HG03066 (cell line): ENCODE results near the gene C5orf24.
"Not testable (repeated sequence)": the region's sequence is repeated elsewhere in the genome, so short reads cannot be mapped to it uniquely, and the experiment has no call there.

Experiments used
- ATAC-seq: cut with Tn5 transposase; IDR thresholded peaks from one replicate; pipeline ENCODE4 v1.9.1; 2021; ENCODE audit warnings: low read depth; ENCODE audit not compliant: unreplicated experiment

Gene C5orf24

GRCh38 chr5:134845852-134846640 is at the start of gene C5orf24:
Gene C5orf24 (plus strand): TSS chr5:134845968. CDS start chr5:134854901, 8,933 bp downstream.
- ATAC-seq, result peak; percentile 89

DNA sequence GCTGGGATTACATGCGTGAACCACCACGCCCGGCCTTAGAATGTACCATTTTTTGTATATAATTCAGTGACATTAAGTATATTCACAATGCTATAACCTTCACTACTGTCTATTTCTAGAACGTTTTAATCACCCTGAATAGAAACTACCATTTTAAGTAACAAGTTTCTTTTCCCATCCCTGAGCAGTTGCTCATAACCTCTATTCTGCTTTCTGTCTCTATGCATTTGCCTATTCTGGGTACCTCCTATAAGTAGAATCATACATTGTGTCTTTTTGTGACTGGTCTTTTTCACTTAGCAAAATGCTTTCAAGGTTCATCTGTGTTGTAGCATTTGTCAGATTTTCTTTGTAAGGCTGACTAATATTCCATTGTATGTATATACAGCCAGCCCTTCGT is 47.3 kb upstream of the C5orf24 start:
- ATAC-seq, result no peak

- ATAC-seq, result no peak
Observed at GRCh38 chr5:134803821-134804220, 41.9 kb upstream of the C5orf24 start.

DNA sequence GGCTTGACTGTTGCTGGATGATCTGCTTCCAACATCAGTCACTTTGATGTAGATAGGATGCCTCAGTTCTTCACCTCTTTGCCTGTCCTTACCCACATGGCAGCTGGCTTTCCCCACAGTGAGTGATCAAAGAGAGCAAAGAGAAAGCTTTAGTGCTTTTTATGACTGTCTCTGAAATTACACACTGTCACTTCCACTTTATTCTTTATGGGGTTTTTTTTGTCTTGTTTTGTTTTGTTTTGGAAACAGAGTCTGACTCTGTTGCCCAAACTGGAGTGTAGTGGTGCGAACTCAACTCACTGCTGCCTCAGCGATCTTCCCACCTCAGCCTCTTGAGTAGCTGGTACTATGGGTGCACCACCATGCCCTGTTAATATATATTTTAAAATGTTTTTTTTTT is 32.4 kb upstream of the C5orf24 start:
- ATAC-seq, result no peak

GRCh38 chr5:134813827-134814226 is 31.9 kb upstream of the C5orf24 start:
- ATAC-seq, result no peak

- ATAC-seq, result no peak
Observed at GRCh38 chr5:134817006-134817405, 28.8 kb upstream of the C5orf24 start.

DNA sequence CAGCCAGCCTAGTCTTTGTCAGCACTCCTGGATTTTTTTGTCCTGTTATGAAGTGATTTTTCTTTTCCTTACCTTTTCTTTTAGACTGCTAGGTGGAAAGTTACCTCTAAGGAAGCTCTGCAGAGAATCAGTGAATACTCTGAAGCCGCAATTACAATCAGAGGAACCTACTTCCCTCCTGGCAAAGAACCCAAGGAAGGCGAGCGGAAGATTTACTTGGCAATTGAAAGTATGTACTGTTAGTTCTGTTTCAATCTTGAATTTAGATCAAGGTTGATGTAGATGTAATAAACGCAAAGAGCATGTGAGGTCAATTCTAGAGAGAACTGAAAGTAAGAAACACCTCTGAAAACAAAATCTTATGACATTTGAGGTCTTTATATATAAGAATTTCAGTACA is 27.0 kb upstream of the C5orf24 start:
- no peak for ATAC-seq

- ATAC-seq, result no peak
Observed at GRCh38 chr5:134819407-134819963, 26.3 kb upstream of the C5orf24 start.

GRCh38 chr5:134821841-134822240 is 23.9 kb upstream of the C5orf24 start:
- no peak for ATAC-seq

DNA sequence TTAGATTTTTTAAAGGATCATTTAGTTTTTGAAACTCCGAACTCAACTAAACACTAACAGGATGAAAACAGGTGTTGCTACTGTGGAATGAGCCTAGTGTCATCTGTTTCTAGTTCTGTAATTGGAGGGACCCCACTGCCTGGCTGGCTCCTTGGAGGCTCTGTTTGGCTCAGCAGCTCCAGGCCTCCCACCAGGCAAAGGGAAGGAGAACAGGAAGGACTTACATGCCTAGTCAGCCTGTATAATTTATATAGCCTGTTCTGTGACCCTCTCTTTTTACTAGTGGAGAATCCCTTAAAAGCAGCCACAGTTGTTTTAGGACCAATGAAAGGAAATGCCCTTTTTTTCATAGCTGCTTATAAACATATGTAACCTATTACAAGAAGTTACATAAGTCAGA is 21.1 kb upstream of the C5orf24 start:
- no peak for ATAC-seq

DNA sequence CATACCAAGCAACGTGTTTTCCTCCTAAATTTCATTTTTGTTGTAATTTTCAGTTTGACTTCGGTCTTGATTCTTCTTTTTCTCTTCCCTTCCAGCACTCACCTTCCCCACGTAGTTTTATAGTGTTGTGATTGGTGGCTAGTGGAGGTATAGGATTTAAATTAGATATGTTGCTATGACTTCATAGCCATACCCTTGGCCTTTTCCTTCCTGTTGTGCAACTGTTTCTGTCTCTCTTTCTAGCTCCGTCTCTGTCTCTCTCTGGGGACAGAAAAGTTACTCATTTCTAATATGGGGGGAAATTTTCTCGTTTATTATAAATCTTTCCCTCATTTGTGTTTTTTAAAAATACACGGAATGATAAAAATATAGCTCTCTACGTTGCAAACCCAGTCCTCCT is 20.6 kb upstream of the C5orf24 start:
- no peak for ATAC-seq

DNA sequence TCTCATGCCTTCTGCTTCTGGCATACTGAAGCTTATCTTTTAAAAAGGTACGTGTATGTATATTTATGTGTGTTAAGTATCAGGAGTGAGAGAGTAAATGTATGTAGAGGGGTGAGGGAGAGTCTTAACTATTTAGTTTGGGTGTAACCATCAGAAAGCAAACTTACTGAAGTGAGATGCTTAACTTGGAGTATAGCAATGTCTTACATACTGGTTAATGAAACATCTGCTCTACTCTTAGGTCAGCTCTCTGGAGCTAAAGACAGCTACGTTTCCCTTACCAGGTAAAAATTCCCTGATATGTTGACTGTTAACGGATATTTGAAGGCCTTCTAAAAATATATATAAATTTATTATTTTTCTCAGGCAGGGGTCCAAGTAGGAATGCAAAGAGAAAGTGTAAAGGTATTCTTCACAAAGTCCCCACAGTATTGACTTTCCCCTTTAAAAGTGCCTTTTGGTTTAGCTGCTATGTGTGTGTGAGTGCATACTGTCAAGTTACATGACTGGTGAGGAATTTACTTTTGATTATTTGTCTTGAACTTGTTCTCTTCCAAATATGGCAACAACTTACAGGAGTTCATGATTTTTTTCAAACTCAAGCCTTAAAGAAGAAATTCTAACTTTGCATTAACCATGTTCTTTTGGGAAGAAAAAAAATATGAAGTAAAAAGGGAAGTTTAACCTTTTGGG is 12.3 kb upstream of the C5orf24 start:
- ATAC-seq, result no peak

- no peak for ATAC-seq
Observed at GRCh38 chr5:134835623-134836022, 10.1 kb upstream of the C5orf24 start.

- ATAC-seq, result no peak
Observed at GRCh38 chr5:134837530-134838181, 8.1 kb upstream of the C5orf24 start.

DNA sequence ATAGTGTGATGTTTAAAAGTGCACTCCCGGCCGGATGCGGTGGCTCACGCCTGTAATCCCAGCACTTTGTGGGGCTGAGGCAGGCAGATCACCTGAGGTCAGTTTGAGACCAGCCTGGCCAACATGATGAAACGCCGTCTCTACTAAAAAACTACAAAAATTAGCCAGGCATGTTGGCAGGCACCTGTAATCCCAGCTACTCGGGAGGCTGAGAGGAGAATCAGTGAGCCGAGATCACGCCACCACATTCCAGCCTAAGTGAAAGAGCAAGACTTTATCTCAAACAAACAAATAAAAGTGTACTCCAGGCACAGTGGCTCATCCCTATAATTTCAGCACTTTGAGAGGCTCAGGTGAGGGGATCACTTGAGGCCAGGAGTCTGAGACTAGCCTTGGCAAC is 7.4 kb upstream of the C5orf24 start:
- not testable (repeated sequence) for ATAC-seq

- ATAC-seq, result no peak
Observed at GRCh38 chr5:134840811-134841210, 5.0 kb upstream of the C5orf24 start.

DNA sequence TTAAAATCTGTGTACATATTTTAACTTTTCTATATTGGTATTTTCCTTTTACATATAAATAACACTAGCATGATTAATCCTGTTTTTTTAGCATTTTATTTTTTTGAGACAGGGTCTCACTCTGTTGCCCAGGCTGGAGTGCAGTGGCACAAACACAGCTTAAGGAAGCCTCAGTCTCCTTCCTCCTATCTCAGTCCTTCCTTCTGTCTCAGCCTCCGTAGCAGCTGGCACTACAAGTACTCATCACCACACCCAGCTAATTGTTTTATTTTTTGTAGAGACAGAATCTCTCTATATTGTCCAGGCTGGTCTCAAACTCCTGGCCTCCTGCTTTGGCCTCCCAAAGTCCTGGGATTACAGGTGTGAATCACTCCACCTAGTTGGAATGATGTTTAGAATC is 1.5 kb upstream of the C5orf24 start:
- no peak for ATAC-seq

GRCh38 chr5:134845335-134845851 is 375 bp upstream of the C5orf24 start:
- ATAC-seq, result peak; percentile 9

- ATAC-seq, result no peak
Observed at GRCh38 chr5:134846641-134846960, 833 bp downstream of the C5orf24 start.

DNA sequence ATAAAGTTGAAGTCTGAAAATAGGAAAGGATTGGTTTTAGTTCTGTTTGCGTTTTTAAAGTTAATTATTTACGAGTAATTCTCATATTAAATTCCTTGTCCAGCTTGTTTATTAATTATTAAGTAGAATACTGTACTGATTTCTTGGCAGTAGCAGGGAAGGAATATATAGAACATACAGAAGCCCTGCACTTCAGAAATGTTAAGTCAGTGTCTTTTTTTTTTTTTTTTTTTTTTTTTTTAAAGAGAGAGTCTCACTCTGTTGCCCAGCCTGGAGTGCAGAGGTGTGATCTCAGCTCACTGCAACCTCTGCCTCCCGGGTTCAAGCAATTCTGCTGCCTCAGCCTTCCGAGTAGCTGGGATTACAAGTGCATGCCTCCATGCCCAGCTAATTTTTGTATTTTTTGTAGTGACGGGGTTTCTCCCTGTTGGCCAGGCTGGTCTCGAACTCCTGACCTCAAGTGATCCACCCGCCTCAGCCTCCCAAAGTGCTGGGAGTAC is 3.7 kb downstream of the C5orf24 start:
- ATAC-seq, result not testable (repeated sequence)
